ENCODE measurements around the gene TMOD2.

TMOD2 gene

GRCh38 chr15:51736069-51736468 is 15.3 kb upstream of the TMOD2 start:
- no peak for DNase-seq (ENCODE audit: low read depth)

GRCh38 chr15:51736751-51737521 is 14.5 kb upstream of the TMOD2 start:
- DNase-seq (ENCODE audit: low read depth), result peak; percentile 38

GRCh38 chr15:51737522-51738305 is 13.7 kb upstream of the TMOD2 start, which contains the start of gene LYSMD2:
Gene LYSMD2, minus strand, starts transcription at chr15:51737655. Its CDS starts 33 bp downstream, at chr15:51737622.
- DNase-seq (ENCODE audit: low read depth), result peak; percentile 64

- DNase-seq (ENCODE audit: low read depth), result no peak
These were observed 12.8 kb upstream of the TMOD2 start for GRCh38 chr15:51738553-51738952.

GRCh38 chr15:51739061-51739712 is 12.2 kb upstream of the TMOD2 start:
- DNase-seq (ENCODE audit: low read depth), result no peak

- DNase-seq (ENCODE audit: low read depth), result no peak
These were observed 2.1 kb upstream of the TMOD2 start for GRCh38 chr15:51749307-51749706.

GRCh38 chr15:51750186-51750585 is 1.2 kb upstream of the TMOD2 start:
- no peak for DNase-seq (ENCODE audit: low read depth)

GRCh38 chr15:51751697-51752683 is 593 bp downstream of the TMOD2 start:
- DNase-seq (ENCODE audit: low read depth), result no peak

- no peak for DNase-seq (ENCODE audit: low read depth)
These were observed 1.5 kb downstream of the TMOD2 start for GRCh38 chr15:51752888-51753287.

- no peak for DNase-seq (ENCODE audit: low read depth)
These were observed 2.9 kb downstream of the TMOD2 start for GRCh38 chr15:51754267-51754666.

GRCh38 chr15:51755790-51756189 is 4.4 kb downstream of the TMOD2 start:
- no peak for DNase-seq (ENCODE audit: low read depth)

- no peak for DNase-seq (ENCODE audit: low read depth)
These were observed 5.1 kb downstream of the TMOD2 start for GRCh38 chr15:51756482-51756881.

- no peak for DNase-seq (ENCODE audit: low read depth)
These were observed 6.1 kb downstream of the TMOD2 start for GRCh38 chr15:51757450-51757849.

GRCh38 chr15:51758645-51759044 is 7.2 kb downstream of the TMOD2 start:
- DNase-seq (ENCODE audit: low read depth), result no peak

- no peak for DNase-seq (ENCODE audit: low read depth)
These were observed 8.2 kb downstream of the TMOD2 start for GRCh38 chr15:51759557-51760070.

GRCh38 chr15:51760805-51761204 is 9.4 kb downstream of the TMOD2 start:
- no peak for DNase-seq (ENCODE audit: low read depth)

- DNase-seq (ENCODE audit: low read depth), result no peak
These were observed 14.4 kb downstream of the TMOD2 start for GRCh38 chr15:51765751-51766150.

- no peak for DNase-seq (ENCODE audit: low read depth)
These were observed 14.9 kb downstream of the TMOD2 start for GRCh38 chr15:51766341-51766740.

- no peak for DNase-seq (ENCODE audit: low read depth)
These were observed 16.6 kb downstream of the TMOD2 start for GRCh38 chr15:51768018-51768417.

GRCh38 chr15:51770902-51771301 is 19.5 kb downstream of the TMOD2 start:
- DNase-seq (ENCODE audit: low read depth), result no peak

GRCh38 chr15:51771773-51772172 is 20.4 kb downstream of the TMOD2 start:
- DNase-seq (ENCODE audit: low read depth), result no peak

Data from activated T-cell treated with anti-CD3 and anti-CD28 coated beads for 1 hour (primary cell).